ENCODE measurements around the gene C4orf33. TPM values are rescaled to one million over a fixed set of nuclear protein-coding genes. Genes with fewer than 3 reads are reported as not detected.

C4orf33 gene
- total RNA-seq, 1 experiment from 2014 or later, result 4.7 TPM

DNA sequence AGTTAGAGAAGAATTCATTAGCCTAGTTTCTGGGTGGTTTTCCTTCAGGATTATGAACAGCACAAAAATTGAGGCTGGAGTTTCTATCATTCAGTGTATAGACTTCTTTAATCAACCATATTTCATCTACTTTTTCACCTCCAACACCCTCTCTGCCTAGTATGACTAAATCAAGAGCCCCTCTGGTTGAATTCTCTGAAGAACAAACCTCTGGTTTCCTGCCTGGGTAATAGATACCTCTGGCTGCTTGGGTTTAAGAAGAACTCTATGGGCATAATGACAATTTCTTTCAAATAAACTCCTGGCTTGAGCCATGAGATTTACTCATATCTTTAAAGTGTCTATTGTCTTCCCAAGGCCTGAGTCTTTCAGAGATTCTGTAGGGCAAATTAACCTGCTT lies 66.5 kb downstream of the C4orf33 start:
- no TSS peak for BruUV-seq (replicated peaks)
- Histone ChIP-seq H3K9me3 (ENCODE audit: low read depth, low read length, poor library complexity, severe bottlenecking) (no peaks in the 10 kb centered on the region), H3K4me1 (ENCODE audit: insufficient read depth, low read length, poor library complexity, severe bottlenecking) (no peaks in the 10 kb centered on the region), H3K4me3 (ENCODE audit: low read depth, low read length, poor library complexity, severe bottlenecking) (no peak overlapping the region), H3K27me3 (replicated peaks; ENCODE audit: insufficient read depth, low read depth, low read length, poor library complexity) (no peaks in the 10 kb centered on the region), H3K36me3 (ENCODE audit: insufficient read depth, low read length, poor library complexity, severe bottlenecking) (no peaks in the 10 kb centered on the region), H3K27ac (ENCODE audit: low read depth, low read length, poor library complexity, severe bottlenecking) (no peak overlapping the region)
- POLR2A ChIA-PET (ENCODE audit: low non-redundant PET), result no interaction called here
- TF ChIP-seq, protein P1, sequence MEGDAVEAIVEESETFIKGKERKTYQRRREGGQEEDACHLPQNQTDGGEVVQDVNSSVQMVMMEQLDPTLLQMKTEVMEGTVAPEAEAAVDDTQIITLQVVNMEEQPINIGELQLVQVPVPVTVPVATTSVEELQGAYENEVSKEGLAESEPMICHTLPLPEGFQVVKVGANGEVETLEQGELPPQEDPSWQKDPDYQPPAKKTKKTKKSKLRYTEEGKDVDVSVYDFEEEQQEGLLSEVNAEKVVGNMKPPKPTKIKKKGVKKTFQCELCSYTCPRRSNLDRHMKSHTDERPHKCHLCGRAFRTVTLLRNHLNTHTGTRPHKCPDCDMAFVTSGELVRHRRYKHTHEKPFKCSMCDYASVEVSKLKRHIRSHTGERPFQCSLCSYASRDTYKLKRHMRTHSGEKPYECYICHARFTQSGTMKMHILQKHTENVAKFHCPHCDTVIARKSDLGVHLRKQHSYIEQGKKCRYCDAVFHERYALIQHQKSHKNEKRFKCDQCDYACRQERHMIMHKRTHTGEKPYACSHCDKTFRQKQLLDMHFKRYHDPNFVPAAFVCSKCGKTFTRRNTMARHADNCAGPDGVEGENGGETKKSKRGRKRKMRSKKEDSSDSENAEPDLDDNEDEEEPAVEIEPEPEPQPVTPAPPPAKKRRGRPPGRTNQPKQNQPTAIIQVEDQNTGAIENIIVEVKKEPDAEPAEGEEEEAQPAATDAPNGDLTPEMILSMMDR (conservative IDR thresholded peaks at IDR 0.05; ENCODE audit: low read depth, low read length), result no peak
- TF ChIP-seq EZH2 (IDR thresholded peaks at IDR 0.05; ENCODE audit: borderline replicate concordance, low read depth, low read length, poor library complexity, severe bottlenecking), result no peak
- intact Hi-C loops (cut with micrococcal nuclease; ENCODE audit: unreplicated experiment), result no loop called here
- CTCF ChIA-PET, result no interaction called here
- no peak for DNase-seq (ENCODE audit: low spot score)

DNA sequence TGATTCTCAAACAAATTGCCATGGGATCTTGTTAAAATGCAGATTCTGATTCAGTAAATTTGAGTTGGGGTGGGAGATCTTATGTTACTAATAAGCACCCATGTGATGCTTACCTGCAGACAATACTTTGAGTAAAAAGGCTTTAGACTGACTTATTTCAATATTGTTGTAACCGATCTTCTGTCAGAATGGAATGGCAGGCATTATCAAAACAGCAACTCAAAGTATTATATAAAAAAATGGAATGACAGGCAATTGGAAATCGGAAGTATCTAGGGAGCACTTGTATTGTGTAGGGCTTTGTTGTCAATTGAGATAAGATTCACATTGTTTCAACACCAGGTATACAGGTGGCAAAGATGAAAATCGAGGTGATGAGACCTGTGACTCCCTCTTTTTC lies 67.5 kb downstream of the C4orf33 start:
- H3K27ac ChIP-seq (ENCODE audit: low read depth, low read length, poor library complexity, severe bottlenecking), result no peak overlapping the region
- no peaks in the 10 kb centered on the region for H3K27me3 ChIP-seq (replicated peaks; ENCODE audit: insufficient read depth, low read depth, low read length, poor library complexity)
- TF ChIP-seq EZH2 (IDR thresholded peaks at IDR 0.05; ENCODE audit: borderline replicate concordance, low read depth, low read length, poor library complexity, severe bottlenecking), result no peak
- TF ChIP-seq, protein P1 (conservative IDR thresholded peaks at IDR 0.05; ENCODE audit: low read depth, low read length), result no peak
- no peaks in the 10 kb centered on the region for H3K36me3 ChIP-seq (ENCODE audit: insufficient read depth, low read length, poor library complexity, severe bottlenecking)
- H3K4me3 ChIP-seq (ENCODE audit: low read depth, low read length, poor library complexity, severe bottlenecking), result no peak overlapping the region
- no peak for DNase-seq (ENCODE audit: low spot score)
- no TSS peak for BruUV-seq (replicated peaks)
- ChIA-PET POLR2A (ENCODE audit: low non-redundant PET) (no interaction called here), CTCF (no interaction called here)
- intact Hi-C loops (cut with micrococcal nuclease; ENCODE audit: unreplicated experiment), result no loop called here
- no peaks in the 10 kb centered on the region for H3K4me1 ChIP-seq (ENCODE audit: insufficient read depth, low read length, poor library complexity, severe bottlenecking)
- H3K9me3 ChIP-seq (ENCODE audit: low read depth, low read length, poor library complexity, severe bottlenecking), result no peaks in the 10 kb centered on the region

DNA sequence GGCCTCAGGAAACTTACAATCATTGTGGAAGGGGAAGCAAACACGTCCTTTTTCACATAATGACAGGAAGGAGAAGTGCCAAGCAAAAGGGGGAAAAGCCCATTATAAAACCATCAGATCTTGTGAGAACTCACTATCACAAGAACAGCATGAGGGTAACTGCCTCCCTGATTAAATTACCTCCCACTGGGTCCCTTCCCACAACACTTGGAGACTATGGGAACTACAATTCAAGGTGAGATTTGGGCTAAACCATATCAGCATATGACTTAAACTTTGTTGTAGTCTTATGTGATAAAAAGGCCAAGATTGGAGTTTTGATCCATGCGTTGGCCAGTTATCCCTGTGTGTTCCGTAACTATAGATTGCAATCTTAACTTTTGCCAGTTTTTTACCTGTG lies 68.3 kb downstream of the C4orf33 start:
- ChIA-PET CTCF (no interaction called here), POLR2A (ENCODE audit: low non-redundant PET) (no interaction called here)
- BruUV-seq (replicated peaks), result no TSS peak
- no peaks in the 10 kb centered on the region for H3K9me3 ChIP-seq (ENCODE audit: low read depth, low read length, poor library complexity, severe bottlenecking)
- intact Hi-C loops (cut with micrococcal nuclease; ENCODE audit: unreplicated experiment), result no loop called here
- H3K4me1 ChIP-seq (ENCODE audit: insufficient read depth, low read length, poor library complexity, severe bottlenecking), result no peaks in the 10 kb centered on the region
- no peak for DNase-seq (ENCODE audit: low spot score)
- H3K27me3 ChIP-seq (replicated peaks; ENCODE audit: insufficient read depth, low read depth, low read length, poor library complexity), result no peaks in the 10 kb centered on the region
- no peak overlapping the region for H3K4me3 ChIP-seq (ENCODE audit: low read depth, low read length, poor library complexity, severe bottlenecking)
- TF ChIP-seq, protein P1 (conservative IDR thresholded peaks at IDR 0.05; ENCODE audit: low read depth, low read length), result no peak
- TF ChIP-seq EZH2 (IDR thresholded peaks at IDR 0.05; ENCODE audit: borderline replicate concordance, low read depth, low read length, poor library complexity, severe bottlenecking), result no peak
- no peaks in the 10 kb centered on the region for H3K36me3 ChIP-seq (ENCODE audit: insufficient read depth, low read length, poor library complexity, severe bottlenecking)
- no peak overlapping the region for H3K27ac ChIP-seq (ENCODE audit: low read depth, low read length, poor library complexity, severe bottlenecking)

Other genes with a start within 250 kb of the C4orf33 start
- gene SCLT1, start 2.6 kb upstream of the C4orf33 start, total RNA-seq (2021), result 24.1 and 26.7 TPM in 2 replicates

All from A673 (cell line).